Prostate gland (tissue), 2 donors: Measurements from ENCODE around the gene LGR6. TPM values are rescaled to one million over a fixed set of nuclear protein-coding genes. Genes with fewer than 3 reads are reported as not detected.
A peak's percentile ranks its signal among the peaks of the same experiment; 100 is the strongest.
"Not testable (repeated sequence)": the region's sequence is repeated elsewhere in the genome, so short reads cannot be mapped to it uniquely, and the experiment has no call there.

Source experiments
- DNase-seq: peaks from one replicate; pipeline ENCODE4 v3.0.0-alpha.2; 2019; ENCODE audit warnings: low spot score
- H3K27ac ChIP-seq, 2 donors: fragments of 200-600 bp; sonication (generic); 2 replicates each; pipeline ENCODE4 v1.5.1; 2017 to 2019
- H3K27me3 ChIP-seq: fragments of 200-600 bp; sonication (generic); replicated peaks from 2 replicates; pipeline ENCODE4 v1.5.1; 2019; ENCODE audit not compliant: insufficient read depth
- H3K36me3 ChIP-seq, 2 donors: fragments of 200-600 bp; sonication (generic); 1 replicate in 1 of 2; 2 replicates in 1 of 2; pipeline versions ENCODE4 v1.5.1 to v1.8.1; 2017 to 2019
- H3K4me1 ChIP-seq: fragments of 200-600 bp; sonication (generic); replicated peaks from 2 replicates; pipeline ENCODE4 v1.5.1; 2019
- H3K4me3 ChIP-seq, 2 donors: fragments of 200-600 bp; sonication (generic); 2 replicates each; pipeline ENCODE4 v1.5.1; 2017 to 2019
- H3K9me3 ChIP-seq: fragments of 200-600 bp; sonication (generic); 2 replicates; pipeline ENCODE4 v1.5.1; 2017
- CTCF ChIP-seq, 4 experiments: fragments of 200-600 bp in 2 of 4; fragments of 450-650 bp in 2 of 4; sonication (generic) in 2 of 4; IDR thresholded peaks; 1 replicate in 3 of 4; 2 replicates in 1 of 4; pipeline ENCODE4 v1.5.1; 2016 to 2019; ENCODE audit warnings: antibody characterized with exemption in 4 of 4, mild to moderate bottlenecking in 2 of 4, moderate library complexity in 2 of 4
- POLR2A ChIP-seq: fragments of 450-650 bp; IDR thresholded peaks from one replicate; pipeline ENCODE4 v1.6.1; 2016; ENCODE audit warnings: antibody characterized with exemption, mild to moderate bottlenecking
- POLR2AphosphoS5 ChIP-seq: sonication (generic); formaldehyde crosslinking; IDR thresholded peaks from one replicate; pipeline ENCODE4 v1.6.1; 2017; ENCODE audit warnings: antibody characterized with exemption
- WGBS: methylation state at CpG from one replicate; pipeline ENCODE4 v1.1.5; 2018; 5-methylcytosine and 5-hydroxymethylcytosine counted together
- intact Hi-C: fragments of 100-400 bp; cut with DNase I; formaldehyde crosslinking; loops from one replicate; pipeline ENCODE4 v1.14.2; 2022
- total RNA-seq, 2 donors: library from RNA; depleted of rRNA; stranded (reverse); fragments of >200 nt; gene quantifications; one replicate each; pipeline ENCODE4 v1.1.0, GENCODE V29; 2016

Gene LGR6
- total RNA-seq: 10 to 100 TPM in 1 of 2 donors, 1 to 10 TPM in 1; 8.0 to 25.6 TPM

- no peak within 1 kb of the TSS for H3K27ac ChIP-seq
- H3K36me3 ChIP-seq: no peaks in the 10 kb centered on the region
- TF ChIP-seq CTCF (IDR thresholded peaks at IDR 0.05) (peak in 2 of 4 experiments; percentile 50 to 64), POLR2A (no peak)
- H3K27me3 ChIP-seq: peaks cover 5% of the 10 kb centered on the region
- intact Hi-C loops: loop anchor here (1.0 kb wide), 1 partner anchor 121 kb away; no protein-coding TSS in a partner anchor
- peak within 1 kb of the TSS; percentile 19 to 30 for H3K4me3 ChIP-seq
- 5% methylated on average over 61 of the region's 61 CpGs for WGBS
- H3K9me3 ChIP-seq: no peaks in the 10 kb centered on the region
- no peak for DNase-seq
- peaks cover 3% of the 10 kb centered on the region for H3K4me1 ChIP-seq
Measured at GRCh38 chr1:202193614-202194327, at the start of gene LGR6. Gene LGR6, plus strand, starts transcription at chr1:202193799. Its CDS starts 191 bp downstream, at chr1:202193990.

GRCh38 chr1:202144402-202145067 lies 49.1 kb upstream of the LGR6 start, which contains the start of gene ARL8A:
Gene ARL8A, minus strand, starts transcription at chr1:202144737. Its CDS starts 165 bp downstream, at chr1:202144572.
- H3K4me1 ChIP-seq: peaks cover 5% of the 10 kb centered on the region
- peak within 1 kb of the TSS; percentile 77 to 96 for H3K4me3 ChIP-seq
- peak; percentile 55 for TF ChIP-seq POLR2A
- no peak for TF ChIP-seq POLR2AphosphoS5
- H3K9me3 ChIP-seq: no peaks in the 10 kb centered on the region
- H3K27ac ChIP-seq: peak within 1 kb of the TSS; percentile 84 to 85
- H3K36me3 ChIP-seq: no peaks in the 10 kb centered on the region
- peak; percentile 66 for DNase-seq
- intact Hi-C loops: no loop called here
- under 1% methylated on average over 68 of the region's 82 CpGs for WGBS
- no peaks in the 10 kb centered on the region for H3K27me3 ChIP-seq

GRCh38 chr1:202145068-202145743 lies 48.4 kb upstream of the LGR6 start:
- DNase-seq: no peak
- intact Hi-C loops: no loop called here
- no peaks in the 10 kb centered on the region for H3K27me3 ChIP-seq
- no peaks in the 10 kb centered on the region for H3K36me3 ChIP-seq
- peak overlapping the region; percentile 84 to 85 for H3K27ac ChIP-seq
- WGBS: 2% methylated on average over 13 of the region's 13 CpGs
- TF ChIP-seq CTCF (IDR thresholded peaks at IDR 0.05): no peak
- TF ChIP-seq POLR2AphosphoS5: no peak
- no peak for TF ChIP-seq POLR2A
- H3K9me3 ChIP-seq: no peaks in the 10 kb centered on the region
- peaks cover 5% of the 10 kb centered on the region for H3K4me1 ChIP-seq
- H3K4me3 ChIP-seq: peak overlapping the region; percentile 77 to 96

GRCh38 chr1:202145744-202146140 lies 47.9 kb upstream of the LGR6 start:
- H3K4me3 ChIP-seq, H3K9me3 ChIP-seq, H3K27me3 ChIP-seq, H3K36me3 ChIP-seq, H3K4me1 ChIP-seq, H3K27ac ChIP-seq, intact Hi-C loops, DNase-seq: not testable (repeated sequence)
- 94% methylated on average over 8 of the region's 8 CpGs for WGBS

- Histone ChIP-seq H3K36me3 (no peaks in the 10 kb centered on the region), H3K27ac (no peak overlapping the region), H3K27me3 (no peaks in the 10 kb centered on the region), H3K4me1 (peaks cover 5% of the 10 kb centered on the region), H3K4me3 (no peak overlapping the region), H3K9me3 (no peaks in the 10 kb centered on the region)
- WGBS: 93% methylated on average over 5 of the region's 5 CpGs
- TF ChIP-seq POLR2AphosphoS5: no peak
- no peak for TF ChIP-seq CTCF (IDR thresholded peaks at IDR 0.05)
- no peak for TF ChIP-seq POLR2A
- DNase-seq: no peak
- intact Hi-C loops: no loop called here
Measured at GRCh38 chr1:202146279-202146678, 47.3 kb upstream of the LGR6 start.
